Neuronal stem cell (in vitro differentiated cells): ENCODE data around the gene SFTA2.
A peak's percentile ranks its signal among the peaks of the same experiment; 100 is the strongest.

ENCODE experiments used
- DNase-seq: peaks from one replicate; pipeline ENCODE4 v3.0.0-alpha.2; 2013; ENCODE audit warnings: low spot score
- H2AFZ ChIP-seq: one replicate; pipeline ENCODE4 v1.6.1; 2013; ENCODE audit warnings: mild to moderate bottlenecking, low read length, inconsistent platforms
- H2AK5ac ChIP-seq: 2 replicates; pipeline ENCODE4 v1.6.1; 2013; ENCODE audit warnings: low read depth, mild to moderate bottlenecking, inconsistent platforms, low read length, moderate library complexity, mixed read lengths
- H2BK120ac ChIP-seq: 2 replicates; pipeline ENCODE4 v1.6.1; 2013; ENCODE audit warnings: low read depth, mild to moderate bottlenecking, inconsistent platforms, low read length, moderate library complexity, mixed read lengths
- H2BK12ac ChIP-seq: one replicate; pipeline ENCODE4 v1.6.1; 2013; ENCODE audit warnings: low read length, inconsistent platforms
- H2BK15ac ChIP-seq: 2 replicates; pipeline ENCODE4 v1.6.1; 2013; ENCODE audit warnings: mild to moderate bottlenecking, low read length, inconsistent platforms, mixed read lengths
- H2BK5ac ChIP-seq: one replicate; pipeline ENCODE4 v1.6.1; 2013; ENCODE audit warnings: inconsistent platforms, mild to moderate bottlenecking, low read length, moderate library complexity
- H3K14ac ChIP-seq: one replicate; pipeline ENCODE4 v1.6.1; 2013; ENCODE audit warnings: low read length, inconsistent platforms
- H3K18ac ChIP-seq: 2 replicates; pipeline ENCODE4 v1.6.1; 2013; ENCODE audit warnings: low read length, inconsistent platforms
- H3K23ac ChIP-seq: 2 replicates; pipeline ENCODE4 v1.6.1; 2013; ENCODE audit warnings: low read depth, mild to moderate bottlenecking, mixed read lengths, low read length, inconsistent platforms; ENCODE audit not compliant: poor library complexity
- H3K27ac ChIP-seq: replicated peaks from 3 replicates; pipeline ENCODE4 v1.5.1; 2013; ENCODE audit warnings: low read length, inconsistent platforms
- H3K27me3 ChIP-seq, 3 experiments: 2 replicates each; pipeline ENCODE4 v1.6.1; 2013; ENCODE audit warnings: low read length in 3 of 3, mild to moderate bottlenecking in 2 of 3, inconsistent platforms in 1 of 3, low read depth in 1 of 3, mixed read lengths in 1 of 3, moderate library complexity in 1 of 3; ENCODE audit not compliant: control insufficient read depth in 3 of 3, insufficient read depth in 3 of 3
- H3K36me3 ChIP-seq, 2 donors: replicated peaks in 1 of 2; 2 replicates each; pipeline ENCODE4 v1.6.1; 2013; ENCODE audit warnings: low read length in 2 of 2; ENCODE audit not compliant: control insufficient read depth in 2 of 2, insufficient read depth in 2 of 2
- H3K4ac ChIP-seq: 2 replicates; pipeline ENCODE4 v1.6.1; 2013; ENCODE audit warnings: inconsistent platforms, mild to moderate bottlenecking, low read length, moderate library complexity
- H3K4me1 ChIP-seq, 2 donors: 1 replicate in 1 of 2; 2 replicates in 1 of 2; pipeline ENCODE4 v1.6.1; 2013; ENCODE audit warnings: low read length in 2 of 2, low read depth in 1 of 2; ENCODE audit not compliant: control insufficient read depth in 2 of 2, insufficient read depth in 1 of 2
- H3K4me2 ChIP-seq: one replicate; pipeline ENCODE4 v1.6.1; 2013; ENCODE audit warnings: mild to moderate bottlenecking, low read length, inconsistent platforms; ENCODE audit not compliant: insufficient read depth, poor library complexity, severe bottlenecking
- H3K4me3 ChIP-seq, 2 donors: 2 replicates each; pipeline ENCODE4 v1.5.1; 2013; ENCODE audit warnings: low read length in 2 of 2, mild to moderate bottlenecking in 2 of 2, inconsistent platforms in 1 of 2, moderate library complexity in 1 of 2
- H3K79me1 ChIP-seq: one replicate; pipeline ENCODE4 v1.6.1; 2013; ENCODE audit warnings: low read depth, mild to moderate bottlenecking, inconsistent platforms, low read length, moderate library complexity
- H3K9ac ChIP-seq: one replicate; pipeline ENCODE4 v1.6.1; 2013; ENCODE audit warnings: mild to moderate bottlenecking, low read depth, low read length, inconsistent platforms; ENCODE audit not compliant: poor library complexity
- H3K9me3 ChIP-seq, 2 donors: replicated peaks in 1 of 2; 2 replicates each; pipeline versions ENCODE3 to v1.6.1; 2013; ENCODE audit warnings: low read length in 2 of 2, mild to moderate bottlenecking in 2 of 2, inconsistent platforms in 1 of 2, low read depth in 1 of 2, mixed read lengths in 1 of 2, moderate library complexity in 1 of 2; ENCODE audit not compliant: control insufficient read depth in 2 of 2, insufficient read depth in 1 of 2
- H4K8ac ChIP-seq: one replicate; pipeline ENCODE4 v1.6.1; 2013; ENCODE audit warnings: low read depth, mild to moderate bottlenecking, inconsistent platforms, low read length, moderate library complexity
- H4K91ac ChIP-seq: one replicate; pipeline ENCODE4 v1.6.1; 2013; ENCODE audit warnings: low read length, low read depth, mild to moderate bottlenecking, inconsistent platforms; ENCODE audit not compliant: poor library complexity
- WGBS, 2 donors: extraction: QIAGEN DNeasy Blood & Tissue Kit; methylation state at CpG; one replicate each; pipeline ENCODE4 v1.1.7; 2013; ENCODE audit warnings: missing lambda C conversion rate in 2 of 2, mixed read lengths in 1 of 2; ENCODE audit not compliant: insufficient read length in 2 of 2, insufficient replicate concordance in 1 of 2; ENCODE audit errors: extremely low coverage in 2 of 2; 5-methylcytosine and 5-hydroxymethylcytosine counted together

Gene SFTA2

GRCh38 chr6:30888816-30889495, 43.0 kb downstream of the SFTA2 start:
- peak overlapping the region; percentile 24 for H3K18ac ChIP-seq
- WGBS, 2 donors: no CpG with 5 or more reads among the region's 18 CpGs
- H3K79me1 ChIP-seq: peaks cover 38% of the 10 kb centered on the region
- peak overlapping the region in 1 of 2 donors; percentile 1 for H3K4me3 ChIP-seq
- no peak overlapping the region for H4K91ac ChIP-seq
- H3K27ac ChIP-seq: no peak overlapping the region
- H4K8ac ChIP-seq: no peak overlapping the region
- peak overlapping the region; percentile 84 for H3K14ac ChIP-seq
- no peak overlapping the region for H2BK5ac ChIP-seq
- peak overlapping the region; percentile 32 for H2BK12ac ChIP-seq
- H3K23ac ChIP-seq: peak overlapping the region; percentile 83
- peaks cover 49 to 82% of the 10 kb centered on the region in 2 donors for H3K36me3 ChIP-seq
- H2AFZ ChIP-seq: no peak overlapping the region
- no peaks in the 10 kb centered on the region for H3K9me3 ChIP-seq
- H2BK120ac ChIP-seq: peak overlapping the region; percentile 8
- H3K4me2 ChIP-seq: no peak overlapping the region
- H3K9ac ChIP-seq: peak overlapping the region; percentile 56
- DNase-seq: no peak
- no peaks in the 10 kb centered on the region for H3K27me3 ChIP-seq
- no peak overlapping the region for H3K4ac ChIP-seq
- H2BK15ac ChIP-seq: peak overlapping the region; percentile 46
- H2AK5ac ChIP-seq: peak overlapping the region; percentile 98
- H3K4me1 ChIP-seq: peaks cover 29 to 34% of the 10 kb centered on the region in 2 donors

GRCh38 chr6:30887901-30888815, 43.8 kb downstream of the SFTA2 start:
- peak overlapping the region in 1 of 2 donors; percentile 1 for H3K4me3 ChIP-seq

GRCh38 chr6:30886897-30887255, 45.1 kb downstream of the SFTA2 start:
- H3K4me1 ChIP-seq: peaks cover 38 to 41% of the 10 kb centered on the region in 2 donors
- no peak for DNase-seq
- peak overlapping the region; percentile 95 for H3K18ac ChIP-seq
- no peak overlapping the region for H2AK5ac ChIP-seq
- H4K8ac ChIP-seq: no peak overlapping the region
- peaks cover 32 to 62% of the 10 kb centered on the region in 2 donors for H3K36me3 ChIP-seq
- peak overlapping the region; percentile 9 to 61 for H3K4me3 ChIP-seq
- peak overlapping the region; percentile 60 for H2BK12ac ChIP-seq
- no peak overlapping the region for H2AFZ ChIP-seq
- H3K23ac ChIP-seq: no peak overlapping the region
- no peak overlapping the region for H3K14ac ChIP-seq
- H4K91ac ChIP-seq: no peak overlapping the region
- peaks cover 30% of the 10 kb centered on the region for H3K79me1 ChIP-seq
- H2BK120ac ChIP-seq: no peak overlapping the region
- peak overlapping the region; percentile 93 for H2BK5ac ChIP-seq
- H3K27me3 ChIP-seq: no peaks in the 10 kb centered on the region
- no peaks in the 10 kb centered on the region for H3K9me3 ChIP-seq
- H3K27ac ChIP-seq: peak overlapping the region; percentile 99
- H3K4me2 ChIP-seq: peak overlapping the region; percentile 61
- no peak overlapping the region for H3K4ac ChIP-seq
- H2BK15ac ChIP-seq: no peak overlapping the region
- H3K9ac ChIP-seq: peak overlapping the region; percentile 7

More at GRCh38 chr6:30887901-30888815, 43.8 kb downstream of the SFTA2 start:
- Histone ChIP-seq H3K9ac (peak overlapping the region; percentile 56), H2AFZ (no peak overlapping the region), H2BK15ac (peak overlapping the region; percentile 46), H3K14ac (no peak overlapping the region), H2AK5ac (peak overlapping the region; percentile 98), H3K36me3 (peaks cover 42 to 75% of the 10 kb centered on the region in 2 donors), H3K9me3 (no peaks in the 10 kb centered on the region), H2BK120ac (no peak overlapping the region), H3K27me3 (no peaks in the 10 kb centered on the region), H3K4ac (no peak overlapping the region), H4K91ac (no peak overlapping the region), H3K27ac (no peak overlapping the region), H3K79me1 (peaks cover 35% of the 10 kb centered on the region), H2BK12ac (no peak overlapping the region), H3K4me1 (peaks cover 31 to 37% of the 10 kb centered on the region in 2 donors), H3K4me2 (no peak overlapping the region), H4K8ac (no peak overlapping the region), H3K18ac (peak overlapping the region; percentile 24), H3K23ac (peak overlapping the region; percentile 83), H2BK5ac (no peak overlapping the region)
- no CpG with 5 or more reads among the region's 6 CpGs for WGBS, 2 donors
- DNase-seq: no peak
